ENCODE measurements around the gene BROX.
"Not testable (repeated sequence)": the region's sequence is repeated elsewhere in the genome, so short reads cannot be mapped to it uniquely, and the experiment has no call there.

Gene BROX

GRCh38 chr1:222732216-222733159 lies 20.1 kb downstream of the BROX start:
- no peak for DNase-seq

- no peak for DNase-seq
These were observed 22.4 kb downstream of the BROX start for GRCh38 chr1:222734740-222735139.

GRCh38 chr1:222736470-222736869 lies 24.1 kb downstream of the BROX start:
- no peak for DNase-seq

GRCh38 chr1:222736972-222737371 lies 24.6 kb downstream of the BROX start, which contains the start of gene FAM177B:
Gene FAM177B (plus strand): TSS chr1:222737202. CDS start chr1:222746546, 9,344 bp downstream.
- no peak for DNase-seq

GRCh38 chr1:222739465-222739864 lies 27.1 kb downstream of the BROX start:
- DNase-seq = no peak

- no peak for DNase-seq
These were observed 27.6 kb downstream of the BROX start for GRCh38 chr1:222739929-222740328.

GRCh38 chr1:222741630-222742457 lies 29.5 kb downstream of the BROX start:
- not testable (repeated sequence) for DNase-seq

- no peak for DNase-seq
These were observed 37.6 kb downstream of the BROX start for GRCh38 chr1:222749927-222750326.

- DNase-seq = no peak
These were observed 38.3 kb downstream of the BROX start for GRCh38 chr1:222750651-222751050.

- DNase-seq = no peak
These were observed 38.9 kb downstream of the BROX start for GRCh38 chr1:222751255-222751654.

- DNase-seq = no peak
These were observed 42.2 kb downstream of the BROX start for GRCh38 chr1:222754366-222755139.

- DNase-seq = no peak
These were observed 45.4 kb downstream of the BROX start for GRCh38 chr1:222757646-222758268.

GRCh38 chr1:222759451-222760035 lies 47.2 kb downstream of the BROX start:
- no peak for DNase-seq

GRCh38 chr1:222761083-222761482 lies 48.7 kb downstream of the BROX start:
- no peak for DNase-seq

GRCh38 chr1:222762178-222762577 lies 49.8 kb downstream of the BROX start:
- not testable (repeated sequence) for DNase-seq

- no peak for DNase-seq
These were observed 54.8 kb downstream of the BROX start for GRCh38 chr1:222767152-222767571.

- DNase-seq = no peak
These were observed 56.2 kb downstream of the BROX start for GRCh38 chr1:222768592-222768991.

- no peak for DNase-seq
These were observed 56.8 kb downstream of the BROX start for GRCh38 chr1:222769181-222769580.

- no peak for DNase-seq
These were observed 57.7 kb downstream of the BROX start for GRCh38 chr1:222769971-222770620.

- DNase-seq = no peak
These were observed 60.6 kb downstream of the BROX start for GRCh38 chr1:222772996-222773379.

GRCh38 chr1:222777463-222777862 lies 65.1 kb downstream of the BROX start:
- DNase-seq = peak; percentile 59

Data from DMS153 (cell line).